ENCODE results near the gene CCDC116.
A peak's percentile ranks its signal among the peaks of the same experiment; 100 is the strongest.
"Not testable (repeated sequence)": the region's sequence is repeated elsewhere in the genome, so short reads cannot be mapped to it uniquely, and the experiment has no call there.

Gene CCDC116

GRCh38 chr22:21590809-21591641 is 41.5 kb upstream of the CCDC116 start:
- TF ChIP-seq CTCF (IDR thresholded peaks at IDR 0.05; ENCODE audit: low read depth, low read length, missing control alignments), result no peak
- in situ Hi-C loops (cut with HindIII; ENCODE audit: low sequenced_read_pairs), result no loop called here

GRCh38 chr22:21591695-21592094 is 40.9 kb upstream of the CCDC116 start:
- no peak overlapping the region for H3K4me3 ChIP-seq (ENCODE audit: low read depth, low read length)

More at GRCh38 chr22:21590809-21591641, 41.5 kb upstream of the CCDC116 start:
- no peak overlapping the region for H3K4me3 ChIP-seq (ENCODE audit: low read depth, low read length)
- no peak for DNase-seq (ENCODE audit: low read depth)

GRCh38 chr22:21592422-21592821 is 40.1 kb upstream of the CCDC116 start:
- in situ Hi-C loops (cut with HindIII; ENCODE audit: low sequenced_read_pairs), result no loop called here
- TF ChIP-seq CTCF (IDR thresholded peaks at IDR 0.05; ENCODE audit: low read depth, low read length, missing control alignments), result no peak
- no peak for DNase-seq (ENCODE audit: low read depth)
- no peak overlapping the region for H3K4me3 ChIP-seq (ENCODE audit: low read depth, low read length)

More at GRCh38 chr22:21591695-21592094, 40.9 kb upstream of the CCDC116 start:
- in situ Hi-C loops (cut with HindIII; ENCODE audit: low sequenced_read_pairs), result no loop called here
- no peak for TF ChIP-seq CTCF (IDR thresholded peaks at IDR 0.05; ENCODE audit: low read depth, low read length, missing control alignments)
- DNase-seq (ENCODE audit: low read depth), result no peak

GRCh38 chr22:21593406-21594232 is 38.9 kb upstream of the CCDC116 start:
- no peak for DNase-seq (ENCODE audit: low read depth)
- TF ChIP-seq CTCF (IDR thresholded peaks at IDR 0.05; ENCODE audit: low read depth, low read length, missing control alignments), result peak; percentile 42
- no peak overlapping the region for H3K4me3 ChIP-seq (ENCODE audit: low read depth, low read length)
- in situ Hi-C loops (cut with HindIII; ENCODE audit: low sequenced_read_pairs), result no loop called here

GRCh38 chr22:21594865-21595452 is 37.6 kb upstream of the CCDC116 start:
- in situ Hi-C loops (cut with HindIII; ENCODE audit: low sequenced_read_pairs), result no loop called here
- no peak for TF ChIP-seq CTCF (IDR thresholded peaks at IDR 0.05; ENCODE audit: low read depth, low read length, missing control alignments)
- no peak for DNase-seq (ENCODE audit: low read depth)
- H3K4me3 ChIP-seq (ENCODE audit: low read depth, low read length), result no peak overlapping the region

GRCh38 chr22:21596356-21597135 is 36.0 kb upstream of the CCDC116 start:
- in situ Hi-C loops (cut with HindIII; ENCODE audit: low sequenced_read_pairs); H3K4me3 ChIP-seq (ENCODE audit: low read depth, low read length); DNase-seq (ENCODE audit: low read depth): not testable (repeated sequence)

All from astrocyte of the cerebellum (primary cell).